ENCODE results near the gene DLGAP3. TPM values are rescaled to one million over a fixed set of nuclear protein-coding genes. Genes with fewer than 3 reads are reported as not detected.

DLGAP3 gene, protein sequence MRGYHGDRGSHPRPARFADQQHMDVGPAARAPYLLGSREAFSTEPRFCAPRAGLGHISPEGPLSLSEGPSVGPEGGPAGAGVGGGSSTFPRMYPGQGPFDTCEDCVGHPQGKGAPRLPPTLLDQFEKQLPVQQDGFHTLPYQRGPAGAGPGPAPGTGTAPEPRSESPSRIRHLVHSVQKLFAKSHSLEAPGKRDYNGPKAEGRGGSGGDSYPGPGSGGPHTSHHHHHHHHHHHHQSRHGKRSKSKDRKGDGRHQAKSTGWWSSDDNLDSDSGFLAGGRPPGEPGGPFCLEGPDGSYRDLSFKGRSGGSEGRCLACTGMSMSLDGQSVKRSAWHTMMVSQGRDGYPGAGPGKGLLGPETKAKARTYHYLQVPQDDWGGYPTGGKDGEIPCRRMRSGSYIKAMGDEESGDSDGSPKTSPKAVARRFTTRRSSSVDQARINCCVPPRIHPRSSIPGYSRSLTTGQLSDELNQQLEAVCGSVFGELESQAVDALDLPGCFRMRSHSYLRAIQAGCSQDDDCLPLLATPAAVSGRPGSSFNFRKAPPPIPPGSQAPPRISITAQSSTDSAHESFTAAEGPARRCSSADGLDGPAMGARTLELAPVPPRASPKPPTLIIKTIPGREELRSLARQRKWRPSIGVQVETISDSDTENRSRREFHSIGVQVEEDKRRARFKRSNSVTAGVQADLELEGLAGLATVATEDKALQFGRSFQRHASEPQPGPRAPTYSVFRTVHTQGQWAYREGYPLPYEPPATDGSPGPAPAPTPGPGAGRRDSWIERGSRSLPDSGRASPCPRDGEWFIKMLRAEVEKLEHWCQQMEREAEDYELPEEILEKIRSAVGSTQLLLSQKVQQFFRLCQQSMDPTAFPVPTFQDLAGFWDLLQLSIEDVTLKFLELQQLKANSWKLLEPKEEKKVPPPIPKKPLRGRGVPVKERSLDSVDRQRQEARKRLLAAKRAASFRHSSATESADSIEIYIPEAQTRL
- polyA plus RNA-seq (2011; rRNA removed) (not detected in 2 replicates), polyA minus RNA-seq (2011; rRNA and poly(A)+ RNA removed) (not detected in 2 replicates)

DNA sequence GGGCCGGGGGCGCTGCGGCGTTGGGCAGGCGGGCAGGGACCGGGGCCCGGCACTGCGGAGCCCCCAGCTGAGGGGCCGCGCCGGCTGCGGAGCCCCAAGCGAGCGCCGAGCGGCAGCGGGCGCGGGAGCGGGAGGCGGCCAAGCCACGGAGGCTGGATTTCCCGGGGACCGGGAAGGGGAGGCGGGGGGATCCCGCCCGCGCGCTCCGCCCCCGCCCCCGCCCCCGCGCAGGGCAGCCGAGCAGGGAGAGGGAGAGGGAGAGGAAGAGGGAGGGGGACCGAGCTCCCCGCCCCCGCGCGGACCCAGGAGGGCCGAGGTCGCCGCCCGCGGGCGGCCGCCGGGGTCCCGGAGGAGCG is at the start of gene DLGAP3:
Gene DLGAP3, minus strand, starts transcription at position 154 of the 356 bp plus-strand sequence. CDS start 24,267 bp downstream, outside the sequence.
- Histone ChIP-seq H3K36me3 (ENCODE audit: control insufficient read depth, insufficient read depth, low read length) (no peaks in the 10 kb centered on the region), H3K27me3 (ENCODE audit: control insufficient read depth, insufficient read depth, low read length) (peaks cover 34% of the 10 kb centered on the region), H3K4me3 (ENCODE audit: low read depth, low read length) (peak within 1 kb of the TSS; percentile 2; the same call in 1 of the 2 replicates)
- DNase-seq (ENCODE audit: low read depth) = no peak
- ChIA-PET CTCF (interaction anchor here (1.0 kb wide), 1 partner anchor 77 kb away, joined by 3 read pairs; no protein-coding TSS in a partner anchor), POLR2A (no interaction called here)
- TF ChIP-seq, protein P1, sequence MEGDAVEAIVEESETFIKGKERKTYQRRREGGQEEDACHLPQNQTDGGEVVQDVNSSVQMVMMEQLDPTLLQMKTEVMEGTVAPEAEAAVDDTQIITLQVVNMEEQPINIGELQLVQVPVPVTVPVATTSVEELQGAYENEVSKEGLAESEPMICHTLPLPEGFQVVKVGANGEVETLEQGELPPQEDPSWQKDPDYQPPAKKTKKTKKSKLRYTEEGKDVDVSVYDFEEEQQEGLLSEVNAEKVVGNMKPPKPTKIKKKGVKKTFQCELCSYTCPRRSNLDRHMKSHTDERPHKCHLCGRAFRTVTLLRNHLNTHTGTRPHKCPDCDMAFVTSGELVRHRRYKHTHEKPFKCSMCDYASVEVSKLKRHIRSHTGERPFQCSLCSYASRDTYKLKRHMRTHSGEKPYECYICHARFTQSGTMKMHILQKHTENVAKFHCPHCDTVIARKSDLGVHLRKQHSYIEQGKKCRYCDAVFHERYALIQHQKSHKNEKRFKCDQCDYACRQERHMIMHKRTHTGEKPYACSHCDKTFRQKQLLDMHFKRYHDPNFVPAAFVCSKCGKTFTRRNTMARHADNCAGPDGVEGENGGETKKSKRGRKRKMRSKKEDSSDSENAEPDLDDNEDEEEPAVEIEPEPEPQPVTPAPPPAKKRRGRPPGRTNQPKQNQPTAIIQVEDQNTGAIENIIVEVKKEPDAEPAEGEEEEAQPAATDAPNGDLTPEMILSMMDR (IDR thresholded peaks at IDR 0.05; ENCODE audit: insufficient read depth, low read depth, low read length) = no peak

DNA sequence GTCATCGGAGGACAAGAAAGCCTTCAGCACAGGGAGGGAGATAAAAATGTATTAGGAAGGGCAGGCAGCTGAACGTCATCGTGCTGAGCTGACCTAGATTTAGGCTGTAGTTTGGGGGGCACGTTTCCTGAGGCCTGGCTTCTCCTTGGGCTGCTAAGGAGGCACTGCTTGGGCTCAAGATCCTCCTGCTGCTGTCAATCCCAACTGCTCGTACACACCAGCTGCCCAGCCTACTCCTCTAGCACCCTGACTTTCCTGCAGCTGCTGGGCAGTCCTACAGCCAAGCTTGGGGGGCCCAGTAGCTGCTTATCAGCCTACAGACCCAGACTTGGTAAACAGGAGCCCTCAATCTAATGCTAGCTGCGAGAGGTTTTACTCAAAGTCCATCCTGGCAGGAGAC is 49.5 kb upstream of the DLGAP3 start:
- DNase-seq (ENCODE audit: low read depth) = no peak
- ChIA-PET POLR2A (no interaction called here), CTCF (no interaction called here)
- TF ChIP-seq, protein P1 (IDR thresholded peaks at IDR 0.05; ENCODE audit: insufficient read depth, low read depth, low read length) = no peak
- no peak overlapping the region for H3K4me3 ChIP-seq (ENCODE audit: low read depth, low read length)
- no peaks in the 10 kb centered on the region for H3K27me3 ChIP-seq (ENCODE audit: control insufficient read depth, insufficient read depth, low read length)
- peaks cover 5% of the 10 kb centered on the region for H3K36me3 ChIP-seq (ENCODE audit: control insufficient read depth, insufficient read depth, low read length)

DNA sequence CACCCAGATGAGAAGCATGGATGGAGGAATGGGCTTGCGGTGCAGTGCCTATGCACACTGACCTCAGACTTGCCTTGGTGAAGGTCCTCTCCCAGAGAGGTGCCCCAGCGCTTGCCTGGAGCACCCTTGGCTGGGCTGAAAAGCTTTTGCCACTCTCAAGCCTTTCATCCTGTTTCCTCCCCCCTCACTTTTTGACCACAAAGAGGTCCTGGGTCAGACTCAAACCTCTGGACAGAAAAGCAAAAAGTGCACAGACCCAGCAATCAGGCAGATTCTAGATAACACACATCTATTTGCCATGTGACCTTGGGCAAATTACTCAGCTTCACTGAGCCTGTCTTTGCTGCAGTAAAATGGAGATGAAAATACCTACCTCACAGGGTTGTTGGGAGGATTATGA is 48.4 kb upstream of the DLGAP3 start:
- no peak for DNase-seq (ENCODE audit: low read depth)
- TF ChIP-seq, protein P1 (IDR thresholded peaks at IDR 0.05; ENCODE audit: insufficient read depth, low read depth, low read length) = no peak
- POLR2A ChIA-PET = no interaction called here

GRCh38 chr1:34977210-34977471 is 47.7 kb upstream of the DLGAP3 start:
- DNase-seq (ENCODE audit: low read depth) = no peak
- POLR2A ChIA-PET = no interaction called here
- Histone ChIP-seq H3K36me3 (ENCODE audit: control insufficient read depth, insufficient read depth, low read length) (peaks cover 5% of the 10 kb centered on the region), H3K27me3 (ENCODE audit: control insufficient read depth, insufficient read depth, low read length) (no peaks in the 10 kb centered on the region; the same call in 1 of the 2 replicates), H3K4me3 (ENCODE audit: low read depth, low read length) (no peak overlapping the region)
- TF ChIP-seq, protein P1 (IDR thresholded peaks at IDR 0.05; ENCODE audit: insufficient read depth, low read depth, low read length) = no peak
- CTCF ChIA-PET = no interaction called here

More for the DNA sequence above, 48.4 kb upstream of the DLGAP3 start:
- H3K27me3 ChIP-seq (ENCODE audit: control insufficient read depth, insufficient read depth, low read length) = no peaks in the 10 kb centered on the region
- H3K36me3 ChIP-seq (ENCODE audit: control insufficient read depth, insufficient read depth, low read length) = peaks cover 5% of the 10 kb centered on the region
- CTCF ChIA-PET = no interaction called here
- no peak overlapping the region for H3K4me3 ChIP-seq (ENCODE audit: low read depth, low read length)
